GM12892 (cell line): ENCODE measurements around the gene CDO1.

Source experiments
- POLR2A ChIP-seq: IDR thresholded peaks from 2 replicates; pipeline ENCODE4 v1.6.1; 2011; ENCODE audit warnings: low read depth, low read length, control low read depth
- POLR2AphosphoS5 ChIP-seq: IDR thresholded peaks from 2 replicates; pipeline ENCODE4 v1.6.1; 2011; ENCODE audit warnings: low read depth, low read length, control low read depth
- TAF1 ChIP-seq: IDR thresholded peaks from 2 replicates; pipeline ENCODE4 v1.6.1; 2011; ENCODE audit warnings: low read depth, mild to moderate bottlenecking, control low read depth, low read length, borderline replicate concordance

- TF ChIP-seq POLR2AphosphoS5 (no peak), POLR2A (no peak), TAF1 (no peak)
Observed at GRCh38 chr5:115838885-115839518, 22.5 kb upstream of the CDO1 start.
